Measurements from ENCODE around the gene GABRR2.

DNA sequence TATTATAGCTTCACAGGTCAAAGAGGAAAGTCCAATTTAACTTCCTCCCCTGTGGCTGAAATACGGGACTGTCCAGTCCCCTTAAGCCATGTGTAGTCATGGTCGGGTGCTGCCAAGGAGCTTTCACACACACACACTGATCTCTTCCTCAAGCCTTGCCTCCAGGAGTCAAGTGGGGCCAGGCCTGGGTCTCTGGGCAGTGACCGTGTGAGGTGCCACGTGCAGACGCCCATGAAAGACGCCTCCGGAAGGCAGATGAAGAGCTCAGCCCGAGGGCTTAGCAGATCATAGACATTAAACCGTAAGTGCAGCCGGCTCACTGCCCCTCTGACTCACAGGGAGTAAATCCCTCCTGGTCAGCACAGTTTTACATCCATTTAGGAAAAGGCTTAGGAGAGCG, 4.2 kb downstream of the GABRR2 start:
- no peak for TF ChIP-seq POLR2A (IDR thresholded peaks at IDR 0.05)
- no peak for TF ChIP-seq CTCF (IDR thresholded peaks at IDR 0.05)
